SK-N-SH (cell line): ENCODE data around the gene ZNRF1.

Experiments used
- CTCF ChIP-seq: fragments of 200-600 bp; sonication (generic); IDR thresholded peaks from 2 replicates; pipeline ENCODE4 v1.6.1; 2017; ENCODE audit warnings: antibody characterized with exemption, mild to moderate bottlenecking, moderate library complexity
- EP300 ChIP-seq, 2 experiments: IDR thresholded peaks; 2 replicates each; pipeline versions ENCODE4 v1.4.0 to v1.6.1; 2012; ENCODE audit warnings: borderline replicate concordance in 1 of 2, low read depth in 1 of 2, low read length in 1 of 2
- JUND ChIP-seq: IDR thresholded peaks from 2 replicates; pipeline ENCODE4 v1.4.0; 2012
- MAX ChIP-seq: IDR thresholded peaks from 2 replicates; pipeline ENCODE4 v1.4.0; 2012; ENCODE audit warnings: low read depth
- POLR2AphosphoS5 ChIP-seq: IDR thresholded peaks from 2 replicates; pipeline ENCODE4 v1.6.1; 2012; ENCODE audit warnings: low read depth, low read length
- RAD21 ChIP-seq: IDR thresholded peaks from 2 replicates; pipeline ENCODE4 v1.6.1; 2012; ENCODE audit warnings: mild to moderate bottlenecking, low read length
- RFX5 ChIP-seq: IDR thresholded peaks from 2 replicates; pipeline ENCODE4 v1.6.1; 2012; ENCODE audit warnings: mild to moderate bottlenecking, improper control_type of control experiment, low read length
- SIN3A ChIP-seq: IDR thresholded peaks from 2 replicates; pipeline ENCODE4 v1.6.1; 2012; ENCODE audit warnings: low read depth, mild to moderate bottlenecking, low read length, moderate library complexity, borderline replicate concordance
- SMC3 ChIP-seq: IDR thresholded peaks from 2 replicates; pipeline ENCODE4 v1.6.1; 2012; ENCODE audit warnings: low read depth, low read length, improper control_type of control experiment
- TCF12 ChIP-seq: IDR thresholded peaks from 2 replicates; pipeline ENCODE4 v1.4.0; 2012
- TF ChIP-seq, protein P1 (sequence below): IDR thresholded peaks from 2 replicates; pipeline ENCODE4 v1.4.0; 2012; ENCODE audit warnings: low read depth, borderline replicate concordance

- no peak for TF ChIP-seq JUND
- TF ChIP-seq RAD21: peak; percentile 16; the same call in 1 of the 2 replicates
- TF ChIP-seq EP300 (IDR thresholded peaks at IDR 0.05; ENCODE audit: borderline replicate concordance in 1 of 2, low read depth in 1 of 2, low read length in 1 of 2): peak in 1 of 2 experiments; percentile 47; a peak in 1 of 4 replicates
- no peak for TF ChIP-seq RFX5
- TF ChIP-seq CTCF: no peak
- no peak for TF ChIP-seq POLR2AphosphoS5
- no peak for TF ChIP-seq SMC3
- TF ChIP-seq, protein P1, sequence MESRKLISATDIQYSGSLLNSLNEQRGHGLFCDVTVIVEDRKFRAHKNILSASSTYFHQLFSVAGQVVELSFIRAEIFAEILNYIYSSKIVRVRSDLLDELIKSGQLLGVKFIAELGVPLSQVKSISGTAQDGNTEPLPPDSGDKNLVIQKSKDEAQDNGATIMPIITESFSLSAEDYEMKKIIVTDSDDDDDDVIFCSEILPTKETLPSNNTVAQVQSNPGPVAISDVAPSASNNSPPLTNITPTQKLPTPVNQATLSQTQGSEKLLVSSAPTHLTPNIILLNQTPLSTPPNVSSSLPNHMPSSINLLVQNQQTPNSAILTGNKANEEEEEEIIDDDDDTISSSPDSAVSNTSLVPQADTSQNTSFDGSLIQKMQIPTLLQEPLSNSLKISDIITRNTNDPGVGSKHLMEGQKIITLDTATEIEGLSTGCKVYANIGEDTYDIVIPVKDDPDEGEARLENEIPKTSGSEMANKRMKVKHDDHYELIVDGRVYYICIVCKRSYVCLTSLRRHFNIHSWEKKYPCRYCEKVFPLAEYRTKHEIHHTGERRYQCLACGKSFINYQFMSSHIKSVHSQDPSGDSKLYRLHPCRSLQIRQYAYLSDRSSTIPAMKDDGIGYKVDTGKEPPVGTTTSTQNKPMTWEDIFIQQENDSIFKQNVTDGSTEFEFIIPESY: no peak
- no peak for TF ChIP-seq SIN3A
- no peak for TF ChIP-seq MAX
- no peak for TF ChIP-seq TCF12
Observed at GRCh38 chr16:75043175-75043895, 44.5 kb downstream of the ZNRF1 start.
